ENCODE results near the gene OGDH. TPM values are rescaled to one million over a fixed set of nuclear protein-coding genes. Genes with fewer than 3 reads are reported as not detected.
A peak's percentile ranks its signal among the peaks of the same experiment; 100 is the strongest.

The OGDH gene
- total RNA-seq, 1 donor from 2014 or later = 68.0 TPM

DNA sequence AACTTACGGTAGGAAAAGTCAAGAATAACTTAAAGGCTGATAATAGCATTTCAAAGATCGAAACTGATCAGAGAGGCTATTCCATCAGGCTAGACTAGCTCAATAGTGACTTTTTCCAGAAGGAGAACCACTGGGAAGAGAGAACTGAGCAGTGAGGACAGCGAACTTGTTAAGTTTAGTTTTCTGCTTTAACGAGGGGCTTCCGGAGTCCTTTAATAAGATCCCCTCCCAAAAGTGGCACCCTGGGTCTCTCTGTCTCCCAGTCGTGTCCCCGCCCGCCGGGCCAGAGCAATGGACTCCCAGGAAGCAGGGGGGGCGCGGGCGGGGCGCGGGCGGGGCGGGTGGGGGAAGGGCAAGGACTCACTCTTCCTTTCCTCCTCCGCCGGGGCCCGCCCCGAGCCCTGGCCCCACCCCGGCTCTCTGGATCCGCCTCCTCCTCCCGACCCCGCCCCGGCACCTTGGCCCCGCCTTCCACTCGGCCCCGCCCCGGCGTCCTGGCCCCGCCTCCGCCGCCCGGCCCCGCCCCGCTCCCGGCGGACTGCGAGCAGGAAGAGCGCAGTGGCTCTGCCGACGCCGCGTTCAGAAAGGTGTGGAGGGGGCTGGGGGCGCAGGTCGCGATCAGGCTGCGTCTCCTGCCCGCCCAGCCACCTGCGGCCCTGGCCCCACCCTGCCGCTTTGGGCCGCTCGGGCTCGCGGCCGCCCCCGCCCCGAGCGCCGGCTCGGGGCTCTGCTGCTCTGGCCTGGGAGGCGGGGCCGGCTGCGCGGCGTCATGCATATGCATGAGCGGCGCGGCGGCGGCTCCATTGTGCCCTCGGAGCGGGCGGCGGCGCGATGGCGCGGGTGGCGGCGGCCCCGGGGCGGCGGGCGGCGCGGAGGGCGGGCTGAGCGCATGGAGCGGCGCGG is 141.9 kb downstream of the OGDH start, which contains the start of gene ZMIZ2:
Gene ZMIZ2 (plus strand): TSS at position 803 of the 903 bp plus-strand sequence. CDS start 7,403 bp downstream, outside the sequence.
- peak within 1 kb of the TSS; percentile 90 for H3K27ac Mint-ChIP-seq (ENCODE audit: unreplicated experiment)
- peaks cover 28% of the 10 kb centered on the region for H3K4me1 Mint-ChIP-seq (ENCODE audit: unreplicated experiment)
- H3K36me3 Mint-ChIP-seq (ENCODE audit: unreplicated experiment) = peaks cover 6% of the 10 kb centered on the region
- DNase-seq (ENCODE audit: extremely low spot score, unreplicated experiment) = peak; percentile 98
- H3K9me3 Mint-ChIP-seq (ENCODE audit: unreplicated experiment) = no peaks in the 10 kb centered on the region
- no peaks in the 10 kb centered on the region for H3K27me3 Mint-ChIP-seq (ENCODE audit: unreplicated experiment)
- TF ChIP-seq, protein P1, sequence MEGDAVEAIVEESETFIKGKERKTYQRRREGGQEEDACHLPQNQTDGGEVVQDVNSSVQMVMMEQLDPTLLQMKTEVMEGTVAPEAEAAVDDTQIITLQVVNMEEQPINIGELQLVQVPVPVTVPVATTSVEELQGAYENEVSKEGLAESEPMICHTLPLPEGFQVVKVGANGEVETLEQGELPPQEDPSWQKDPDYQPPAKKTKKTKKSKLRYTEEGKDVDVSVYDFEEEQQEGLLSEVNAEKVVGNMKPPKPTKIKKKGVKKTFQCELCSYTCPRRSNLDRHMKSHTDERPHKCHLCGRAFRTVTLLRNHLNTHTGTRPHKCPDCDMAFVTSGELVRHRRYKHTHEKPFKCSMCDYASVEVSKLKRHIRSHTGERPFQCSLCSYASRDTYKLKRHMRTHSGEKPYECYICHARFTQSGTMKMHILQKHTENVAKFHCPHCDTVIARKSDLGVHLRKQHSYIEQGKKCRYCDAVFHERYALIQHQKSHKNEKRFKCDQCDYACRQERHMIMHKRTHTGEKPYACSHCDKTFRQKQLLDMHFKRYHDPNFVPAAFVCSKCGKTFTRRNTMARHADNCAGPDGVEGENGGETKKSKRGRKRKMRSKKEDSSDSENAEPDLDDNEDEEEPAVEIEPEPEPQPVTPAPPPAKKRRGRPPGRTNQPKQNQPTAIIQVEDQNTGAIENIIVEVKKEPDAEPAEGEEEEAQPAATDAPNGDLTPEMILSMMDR (IDR thresholded peaks at IDR 0.05) = no peak
- H3K4me3 Mint-ChIP-seq (ENCODE audit: unreplicated experiment) = peak within 1 kb of the TSS; percentile 78

DNA sequence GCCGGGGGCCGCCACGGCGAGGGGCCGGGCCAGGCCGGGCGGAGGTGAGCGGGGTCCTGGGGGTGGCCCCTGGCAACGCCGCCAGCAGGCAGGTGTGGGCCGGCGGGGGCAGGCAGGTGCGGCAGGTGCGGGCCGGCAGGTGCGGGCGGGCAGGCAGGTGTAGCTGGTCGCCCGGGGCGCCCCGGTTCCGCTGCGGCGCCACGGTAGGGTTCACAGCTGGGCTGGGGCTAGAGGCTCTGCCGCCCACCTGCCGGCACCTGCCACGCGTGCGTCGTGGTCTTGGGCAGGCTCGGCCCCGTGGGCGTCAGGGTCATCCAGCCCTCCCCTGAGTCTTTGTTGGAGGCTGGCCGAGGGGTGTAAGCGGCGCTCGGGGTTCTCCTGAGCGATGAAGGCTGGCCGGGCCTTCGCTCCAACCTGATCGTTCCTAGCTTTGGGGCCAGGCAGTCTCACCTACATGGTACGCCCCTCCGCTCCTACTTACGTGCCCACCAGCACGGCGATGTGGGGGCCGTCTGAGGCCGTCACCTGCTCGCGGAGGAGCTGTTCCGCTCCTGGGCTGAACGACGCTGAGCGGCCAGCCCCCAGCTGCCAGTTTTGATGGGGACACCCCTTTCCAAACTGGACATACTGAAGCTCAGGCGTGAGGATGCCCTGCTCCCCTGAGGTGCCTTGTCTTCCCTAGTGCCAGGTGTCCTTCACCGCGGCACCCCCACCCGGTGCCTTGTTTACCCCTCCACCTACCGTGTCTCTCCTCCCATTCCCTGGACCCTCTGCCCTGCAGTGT is 142.7 kb downstream of the OGDH start:
- H3K36me3 Mint-ChIP-seq (ENCODE audit: unreplicated experiment) = peaks cover 6% of the 10 kb centered on the region
- H3K27ac Mint-ChIP-seq (ENCODE audit: unreplicated experiment) = peak overlapping the region; percentile 43
- peaks cover 28% of the 10 kb centered on the region for H3K4me1 Mint-ChIP-seq (ENCODE audit: unreplicated experiment)
- TF ChIP-seq, protein P1 (IDR thresholded peaks at IDR 0.05) = no peak
- H3K27me3 Mint-ChIP-seq (ENCODE audit: unreplicated experiment) = no peaks in the 10 kb centered on the region
- no peaks in the 10 kb centered on the region for H3K9me3 Mint-ChIP-seq (ENCODE audit: unreplicated experiment)
- H3K4me3 Mint-ChIP-seq (ENCODE audit: unreplicated experiment) = peak overlapping the region; percentile 78
- no peak for DNase-seq (ENCODE audit: extremely low spot score, unreplicated experiment)

GRCh38 chr7:44749992-44750391 is 143.6 kb downstream of the OGDH start:
- no peak for DNase-seq (ENCODE audit: extremely low spot score, unreplicated experiment)
- Mint-ChIP-seq H3K36me3 (ENCODE audit: unreplicated experiment) (peaks cover 6% of the 10 kb centered on the region), H3K27me3 (ENCODE audit: unreplicated experiment) (no peaks in the 10 kb centered on the region), H3K4me3 (ENCODE audit: unreplicated experiment) (peak overlapping the region; percentile 78), H3K9me3 (ENCODE audit: unreplicated experiment) (no peaks in the 10 kb centered on the region), H3K4me1 (ENCODE audit: unreplicated experiment) (peaks cover 28% of the 10 kb centered on the region), H3K27ac (ENCODE audit: unreplicated experiment) (peak overlapping the region; percentile 38)
- TF ChIP-seq, protein P1 (IDR thresholded peaks at IDR 0.05) = no peak

DNA sequence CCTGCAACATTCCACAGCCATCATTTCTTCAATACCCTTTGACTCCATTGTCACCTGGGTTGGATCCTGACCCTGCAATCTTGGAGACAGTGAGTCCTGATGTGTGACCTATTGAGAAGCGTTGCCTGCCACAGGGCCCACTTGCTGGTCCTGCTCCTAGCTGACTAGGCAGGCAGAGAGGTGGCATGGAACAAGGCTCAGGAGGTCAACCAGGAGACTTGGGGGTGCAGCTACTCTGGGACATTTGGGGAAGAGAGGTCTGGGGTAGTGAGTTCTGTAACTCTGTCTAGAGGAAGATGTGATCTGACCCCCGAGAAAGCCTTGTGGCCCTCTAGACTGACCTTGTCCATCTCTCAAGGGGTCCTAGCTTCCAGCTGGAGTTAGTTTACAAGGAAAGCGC is 144.0 kb downstream of the OGDH start:
- TF ChIP-seq, protein P1 (IDR thresholded peaks at IDR 0.05) = no peak
- Mint-ChIP-seq H3K4me3 (ENCODE audit: unreplicated experiment) (peak overlapping the region; percentile 78), H3K27me3 (ENCODE audit: unreplicated experiment) (no peaks in the 10 kb centered on the region), H3K27ac (ENCODE audit: unreplicated experiment) (peak overlapping the region; percentile 38), H3K9me3 (ENCODE audit: unreplicated experiment) (no peaks in the 10 kb centered on the region), H3K4me1 (ENCODE audit: unreplicated experiment) (peaks cover 28% of the 10 kb centered on the region), H3K36me3 (ENCODE audit: unreplicated experiment) (peaks cover 6% of the 10 kb centered on the region)
- no peak for DNase-seq (ENCODE audit: extremely low spot score, unreplicated experiment)
